ENCODE measurements around the gene TRO. TPM values are rescaled to one million over a fixed set of nuclear protein-coding genes. Genes with fewer than 3 reads are reported as not detected.

The TRO gene
- total RNA-seq, 4 donors from 2014 or later: 16.7 to 42.1 (median 23.3) TPM

GRCh38 chrX:54979432-54979831 is 58.8 kb downstream of the TRO start:
- intact Hi-C loops (cut with DNase I): no loop called here
- no peaks in the 10 kb centered on the region for H3K4me1 ChIP-seq
- DNase-seq: no peak
- no peak overlapping the region for H3K4me3 ChIP-seq (replicated peaks in 1 of 3)
- H3K27ac ChIP-seq: no peak overlapping the region
- no peaks in the 10 kb centered on the region for H3K9me3 ChIP-seq
- H3K27me3 ChIP-seq: no peaks in the 10 kb centered on the region
- TF ChIP-seq CTCF (IDR thresholded peaks at IDR 0.05) (no peak), POLR2A (IDR thresholded peaks at IDR 0.05) (no peak)
- H3K36me3 ChIP-seq: no peaks in the 10 kb centered on the region

- WGBS, 2 donors: 76 to 80% methylated on average over 6 of the region's 6 CpGs
- no peaks in the 10 kb centered on the region for H3K4me1 ChIP-seq
- H3K27ac ChIP-seq: no peak overlapping the region
- intact Hi-C loops (cut with DNase I): no loop called here
- no peaks in the 10 kb centered on the region for H3K27me3 ChIP-seq
- H3K4me3 ChIP-seq (replicated peaks in 1 of 3): no peak overlapping the region
- DNase-seq: no peak
- no peaks in the 10 kb centered on the region for H3K36me3 ChIP-seq
- TF ChIP-seq CTCF (IDR thresholded peaks at IDR 0.05) (no peak), POLR2A (IDR thresholded peaks at IDR 0.05) (no peak)
- H3K9me3 ChIP-seq: no peaks in the 10 kb centered on the region
These were observed 59.7 kb downstream of the TRO start for GRCh38 chrX:54980334-54980733.

Small RNA genes within 50 kb of the gene (small RNA-seq; reads per million reads assigned to genes)
- not detected for gene RF00614

Other genes starting within 250 kb of the TRO start
- not detected for gene ITIH6, start 122.6 kb upstream of the TRO start, total RNA-seq
- 100 to 1,000 TPM; 176 to 324 (median 272) TPM for gene MAGED2, start 113.1 kb upstream of the TRO start, total RNA-seq
- gene PFKFB1, start 73.4 kb downstream of the TRO start, total RNA-seq: 1 to 10 TPM in 2 of 4 donors, under 1 TPM in 2; 0.56 to 1.3 (median 0.93) TPM
- gene APEX2, start 79.5 kb downstream of the TRO start, total RNA-seq: 10 to 100 TPM in 2 of 4 donors, 1 to 10 TPM in 2; 7.0 to 13.9 (median 9.7) TPM
- not detected for gene ALAS2, start 110.2 kb downstream of the TRO start, total RNA-seq
- gene PAGE2B, start 154.2 kb downstream of the TRO start, total RNA-seq: not detected
- gene PAGE2, start 168.2 kb downstream of the TRO start, total RNA-seq: not detected

Data from thyroid gland (tissue), 4 donors.